GM08714 (cell line): ENCODE data around the gene DAAM1.

Experiments used
- H3K4me3 ChIP-seq: fragments of 200-500 bp; sonication (Bioruptor generic); 2 replicates; pipeline ENCODE4 v1.5.1; 2014; ENCODE audit warnings: mild to moderate bottlenecking, low read length, inconsistent platforms
- ZNF274 ChIP-seq: IDR thresholded peaks from 2 replicates; pipeline ENCODE4 v1.6.1; 2012; ENCODE audit warnings: mild to moderate bottlenecking, low read depth, low read length

Gene DAAM1

GRCh38 chr14:59358102-59358501 is 169.6 kb downstream of the DAAM1 start:
- TF ChIP-seq ZNF274: no peak
- H3K4me3 ChIP-seq: no peak overlapping the region

DNA sequence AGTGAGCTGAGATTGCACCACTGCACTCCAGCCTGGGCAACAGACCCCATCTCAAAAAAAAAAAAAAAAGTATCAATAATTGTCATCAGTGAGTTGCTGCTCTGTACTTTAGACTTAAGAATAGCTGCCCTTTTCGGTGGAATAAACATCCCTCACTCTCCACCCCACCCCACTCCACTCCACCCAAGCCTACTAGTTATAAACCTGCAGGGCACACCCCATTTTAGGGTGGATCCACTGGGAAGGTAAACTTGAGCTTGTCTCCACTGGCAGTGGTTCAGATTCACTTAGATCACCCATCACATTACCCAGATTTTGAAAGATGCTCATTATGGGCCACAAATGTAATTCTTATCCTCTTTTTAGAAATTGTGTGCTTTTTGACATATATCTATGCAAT is 170.3 kb downstream of the DAAM1 start:
- no peak for TF ChIP-seq ZNF274
- no peak overlapping the region for H3K4me3 ChIP-seq

DNA sequence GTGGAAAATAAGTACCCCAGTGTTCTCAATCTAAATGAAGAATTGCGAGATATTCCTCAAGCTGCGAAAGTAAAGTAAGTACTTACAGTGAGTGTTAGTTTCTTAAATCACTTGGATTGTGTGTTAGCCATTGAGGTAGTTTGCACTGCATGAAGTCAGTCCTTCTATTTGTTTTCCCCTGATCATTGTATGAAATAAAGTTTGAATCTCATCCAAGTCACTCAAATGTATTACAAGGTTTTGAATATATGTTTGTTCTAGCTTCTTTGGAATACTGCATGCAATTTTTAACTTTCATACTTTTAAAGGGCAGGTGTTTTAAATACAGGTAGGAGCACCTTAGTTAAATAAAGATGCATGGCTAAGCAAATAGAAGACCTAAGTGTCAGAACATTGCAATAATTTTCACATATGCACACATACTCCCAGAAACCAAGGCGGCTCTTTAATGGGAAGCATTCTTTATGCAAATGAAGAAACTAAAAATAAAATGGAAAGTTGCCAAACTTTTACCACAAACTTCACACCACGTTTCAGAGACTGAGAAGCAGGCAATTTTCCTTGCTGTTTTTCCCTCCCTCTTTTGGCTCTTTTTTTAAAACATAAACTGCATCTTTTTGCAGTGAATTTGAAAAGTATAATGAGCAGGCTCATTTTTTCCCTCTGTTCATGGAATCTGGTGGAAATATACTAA is 171.1 kb downstream of the DAAM1 start:
- no peak for TF ChIP-seq ZNF274
- H3K4me3 ChIP-seq: no peak overlapping the region

GRCh38 chr14:59360233-59360632 is 171.8 kb downstream of the DAAM1 start:
- no peak overlapping the region for H3K4me3 ChIP-seq

DNA sequence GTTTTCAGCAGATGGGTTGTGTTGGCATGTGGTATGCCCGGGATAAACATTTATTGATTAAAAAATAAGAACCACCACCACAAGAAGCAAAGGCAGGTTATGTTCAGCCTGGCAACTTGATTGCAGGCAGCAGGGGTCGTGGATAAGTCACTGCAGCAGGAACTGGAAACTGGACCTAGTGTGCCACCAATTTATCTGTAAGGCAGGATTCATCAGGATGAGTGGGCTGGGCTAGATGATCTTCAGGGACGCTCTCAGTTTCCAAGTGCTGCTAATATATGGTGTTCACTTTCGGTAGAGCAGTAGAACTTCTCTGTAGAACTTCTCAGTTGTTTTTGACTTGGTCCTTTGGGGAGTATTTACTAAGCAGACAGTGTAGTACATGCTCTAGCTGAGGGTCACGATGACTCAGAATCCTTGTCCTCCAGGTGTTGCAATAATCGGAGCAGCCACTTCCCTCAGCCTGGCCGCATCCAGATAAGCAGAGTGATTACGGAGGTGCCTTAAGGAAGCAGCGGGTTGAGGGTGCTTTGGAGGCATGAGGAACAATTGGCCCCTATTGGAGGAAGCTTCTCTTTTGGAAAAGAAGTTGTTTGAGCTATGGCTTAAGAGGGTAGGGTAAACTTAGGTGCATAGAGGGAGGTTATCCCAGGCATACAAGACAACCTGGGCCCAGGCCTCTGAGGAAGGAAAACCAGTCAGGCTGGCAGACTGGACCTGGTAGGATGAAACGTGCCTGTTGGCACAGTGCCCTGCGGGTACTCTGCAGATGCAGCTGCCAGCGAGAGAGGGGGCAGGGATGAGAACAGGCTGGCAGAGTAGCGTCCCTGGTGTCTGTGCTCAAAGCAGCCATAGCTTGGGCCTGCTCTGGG is 172.7 kb downstream of the DAAM1 start:
- H3K4me3 ChIP-seq: no peak overlapping the region
- no peak for TF ChIP-seq ZNF274

More at GRCh38 chr14:59360233-59360632, 171.8 kb downstream of the DAAM1 start:
- no peak for TF ChIP-seq ZNF274

DNA sequence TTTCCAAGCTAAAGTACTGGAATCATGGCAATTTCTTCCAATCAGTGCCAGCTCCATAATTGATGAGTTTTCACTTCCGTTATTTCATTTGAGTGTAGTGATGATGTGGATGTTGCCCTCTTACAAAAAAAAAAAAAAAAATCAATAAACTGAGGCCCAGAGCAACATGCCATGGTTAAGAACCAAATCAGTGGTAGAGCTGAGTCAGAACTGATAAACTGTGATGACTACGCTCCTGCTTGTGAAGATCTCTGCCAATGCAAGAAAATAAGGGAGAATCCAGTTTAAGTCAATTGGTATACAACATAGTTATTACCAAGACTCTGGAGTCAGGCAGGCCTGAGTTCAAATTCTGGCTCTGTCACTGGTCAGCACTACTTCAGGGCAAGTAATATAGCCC is 174.0 kb downstream of the DAAM1 start:
- no peak for TF ChIP-seq ZNF274
- no peak overlapping the region for H3K4me3 ChIP-seq

DNA sequence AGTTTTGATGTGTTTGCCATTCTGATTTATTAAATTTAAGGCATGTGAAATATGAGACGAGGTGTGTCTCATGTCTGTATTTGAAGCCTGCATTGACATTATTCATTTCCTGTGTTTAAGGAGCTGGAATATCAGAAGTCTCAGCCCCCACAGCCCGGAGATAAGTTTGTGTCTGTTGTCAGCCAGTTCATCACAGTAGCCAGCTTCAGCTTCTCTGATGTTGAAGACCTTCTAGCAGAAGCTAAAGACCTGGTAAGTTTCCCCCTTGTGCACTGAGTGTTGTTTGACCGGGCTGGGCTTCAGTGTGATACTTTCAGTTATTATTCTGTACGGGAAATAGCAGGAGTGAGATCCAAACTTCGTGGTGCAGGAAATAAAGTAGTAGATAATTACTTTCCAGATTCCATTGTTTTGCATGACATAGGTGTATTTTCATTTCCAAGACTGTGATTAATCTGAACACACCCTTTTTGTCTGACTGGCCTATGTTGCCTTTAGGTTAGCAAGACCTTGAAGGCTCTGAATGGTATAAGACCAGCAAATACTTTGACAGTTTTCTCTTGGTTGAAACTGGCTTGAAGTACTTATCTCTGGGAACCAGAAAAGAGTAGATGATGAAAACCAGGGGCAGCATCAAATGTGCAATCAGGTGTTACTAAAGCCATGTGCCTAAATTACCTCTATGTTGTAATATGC is 175.2 kb downstream of the DAAM1 start:
- no peak overlapping the region for H3K4me3 ChIP-seq
- no peak for TF ChIP-seq ZNF274

GRCh38 chr14:59370158-59370742 is 181.8 kb downstream of the DAAM1 start:
- no peak overlapping the region for H3K4me3 ChIP-seq
- TF ChIP-seq ZNF274: no peak

DNA sequence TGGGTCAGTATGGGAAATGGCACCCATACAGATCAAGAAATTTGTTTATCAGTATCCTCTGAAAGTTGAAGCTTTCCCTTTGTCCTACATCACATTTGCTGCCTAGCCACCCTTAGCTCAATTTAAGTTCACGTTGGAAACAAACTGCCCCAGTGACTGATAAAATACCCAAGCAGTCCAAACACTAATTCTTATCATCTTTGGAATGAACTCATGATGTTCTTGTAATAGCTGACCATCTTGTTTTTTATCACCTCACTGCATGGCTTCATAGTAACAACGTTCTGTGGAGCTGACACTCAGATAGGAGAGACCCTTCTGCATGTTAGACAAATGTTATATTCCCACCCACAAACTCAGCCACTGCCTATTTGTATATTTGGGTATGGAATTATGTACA is 183.3 kb downstream of the DAAM1 start:
- no peak overlapping the region for H3K4me3 ChIP-seq
- TF ChIP-seq ZNF274: no peak

DNA sequence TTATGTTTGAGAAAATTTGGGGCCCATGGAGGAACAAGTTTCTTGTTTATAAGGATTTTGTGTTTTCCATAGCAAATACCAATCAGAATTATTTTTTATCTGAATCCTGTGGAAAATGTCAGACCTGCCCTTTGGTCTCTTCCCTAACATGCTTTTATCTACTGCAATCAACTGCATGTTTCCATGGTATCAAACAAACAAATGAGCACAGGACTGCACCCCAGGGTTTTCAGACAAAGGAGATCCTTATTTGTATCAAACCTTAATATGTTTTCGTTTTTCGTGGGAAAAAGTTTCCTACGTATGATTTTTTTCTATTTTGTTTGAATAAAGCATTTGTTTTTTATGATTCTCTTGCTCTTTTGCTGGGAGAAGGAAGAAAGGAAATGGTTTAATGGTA is 185.6 kb downstream of the DAAM1 start:
- H3K4me3 ChIP-seq: no peak overlapping the region
- TF ChIP-seq ZNF274: no peak

DNA sequence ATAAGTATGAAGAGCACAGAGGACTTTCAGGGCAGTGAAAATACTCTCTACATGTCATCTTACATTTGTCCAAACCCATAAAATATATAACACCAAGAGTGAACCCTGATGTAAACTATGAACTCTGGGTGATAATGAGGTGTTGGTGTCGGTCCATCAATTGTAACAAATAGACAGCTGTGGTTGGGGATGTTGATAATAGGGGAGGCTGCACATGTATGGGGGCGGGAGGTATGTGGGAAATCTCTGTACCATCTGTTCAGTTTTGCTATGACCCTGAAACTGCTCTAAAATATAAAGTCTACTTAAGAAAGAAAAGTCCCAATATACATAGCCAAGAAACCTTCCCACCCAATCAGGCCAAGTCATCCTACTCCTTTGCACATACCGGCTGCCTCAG is 188.2 kb downstream of the DAAM1 start:
- no peak for TF ChIP-seq ZNF274
- no peak overlapping the region for H3K4me3 ChIP-seq

DNA sequence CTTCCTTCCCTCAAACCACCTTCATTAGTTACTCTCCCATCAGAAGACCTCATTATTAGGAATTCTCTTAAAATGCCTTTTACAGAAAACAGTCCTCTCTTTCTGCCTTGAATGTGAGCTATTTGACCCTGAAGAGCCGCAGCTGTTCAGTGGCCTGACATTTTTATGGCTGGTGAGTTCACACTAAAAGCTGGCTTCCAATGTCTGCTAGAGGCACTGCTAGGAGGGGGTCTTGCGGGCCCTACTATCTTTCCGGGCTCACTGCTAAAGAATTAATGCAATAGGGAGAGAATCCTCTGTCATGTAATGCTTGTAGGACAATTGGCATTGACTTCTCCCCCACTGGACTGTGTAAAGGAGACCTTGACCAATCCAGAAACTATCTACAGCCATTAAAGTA is 189.0 kb downstream of the DAAM1 start:
- TF ChIP-seq ZNF274: no peak
- no peak overlapping the region for H3K4me3 ChIP-seq

- TF ChIP-seq ZNF274: no peak
- no peak overlapping the region for H3K4me3 ChIP-seq
Measured at GRCh38 chr14:59377991-59378601, 189.6 kb downstream of the DAAM1 start.

- TF ChIP-seq ZNF274: no peak
- H3K4me3 ChIP-seq: no peak overlapping the region
Measured at GRCh38 chr14:59389936-59390335, 201.5 kb downstream of the DAAM1 start.
